ENCODE data around the gene DCAF6.

DCAF6 gene

GRCh38 chr1:168031627-168032026 is 95.1 kb downstream of the DCAF6 start:
- CTCF ChIA-PET: no interaction called here
- DNase-seq (ENCODE audit: extremely low spot score): no peak
- POLR2A ChIA-PET: no interaction called here
- no peak for TF ChIP-seq FOXA1 (IDR thresholded peaks at IDR 0.05)
- TF ChIP-seq CTBP1 (IDR thresholded peaks at IDR 0.05; ENCODE audit: borderline replicate concordance): no peak
- TF ChIP-seq NFRKB (IDR thresholded peaks at IDR 0.05): no peak
- no peak for TF ChIP-seq ELF4 (IDR thresholded peaks at IDR 0.05)
- TF ChIP-seq PKNOX1 (IDR thresholded peaks at IDR 0.05): no peak
- no peak for TF ChIP-seq BHLHE40 (IDR thresholded peaks at IDR 0.05; ENCODE audit: borderline replicate concordance)
- no peak for TF ChIP-seq ARNT (IDR thresholded peaks at IDR 0.05)
- no peak for TF ChIP-seq L3MBTL2 (conservative IDR thresholded peaks at IDR 0.05)
- no peak for TF ChIP-seq SP1 (IDR thresholded peaks at IDR 0.05)
- no peak for TF ChIP-seq FOXM1 (IDR thresholded peaks at IDR 0.05; ENCODE audit: borderline replicate concordance)
- no peak for TF ChIP-seq ZNF384 (IDR thresholded peaks at IDR 0.05)

GRCh38 chr1:168032029-168032428 is 95.5 kb downstream of the DCAF6 start:
- DNase-seq (ENCODE audit: extremely low spot score): no peak
- POLR2A ChIA-PET: no interaction called here
- no peak for TF ChIP-seq FOXM1 (IDR thresholded peaks at IDR 0.05; ENCODE audit: borderline replicate concordance)
- no peak for TF ChIP-seq FOXA1 (IDR thresholded peaks at IDR 0.05)
- no peak for TF ChIP-seq BHLHE40 (IDR thresholded peaks at IDR 0.05; ENCODE audit: borderline replicate concordance)
- TF ChIP-seq SUZ12 (IDR thresholded peaks at IDR 0.05): no peak
- CTCF ChIA-PET: no interaction called here

- DNase-seq (ENCODE audit: extremely low spot score): no peak
- TF ChIP-seq ZNF384 (IDR thresholded peaks at IDR 0.05): no peak
- no peak for TF ChIP-seq HDGF (IDR thresholded peaks at IDR 0.05; ENCODE audit: borderline replicate concordance)
- TF ChIP-seq NFRKB (IDR thresholded peaks at IDR 0.05): no peak
- no peak for TF ChIP-seq SP1 (IDR thresholded peaks at IDR 0.05)
- TF ChIP-seq TARDBP (IDR thresholded peaks at IDR 0.05): no peak
- TF ChIP-seq FOXA1 (IDR thresholded peaks at IDR 0.05): no peak
- no peak for TF ChIP-seq ELF4 (IDR thresholded peaks at IDR 0.05)
- TF ChIP-seq FOXM1 (IDR thresholded peaks at IDR 0.05; ENCODE audit: borderline replicate concordance): no peak
- TF ChIP-seq CTBP1 (IDR thresholded peaks at IDR 0.05; ENCODE audit: borderline replicate concordance): no peak
- no peak for TF ChIP-seq PKNOX1 (IDR thresholded peaks at IDR 0.05)
- POLR2A ChIA-PET: no interaction called here
- CTCF ChIA-PET: no interaction called here
Measured at GRCh38 chr1:168035345-168035744, 98.9 kb downstream of the DCAF6 start.

GRCh38 chr1:168042362-168042761 is 105.9 kb downstream of the DCAF6 start:
- no peak for DNase-seq (ENCODE audit: extremely low spot score)
- POLR2A ChIA-PET: no interaction called here
- TF ChIP-seq L3MBTL2 (conservative IDR thresholded peaks at IDR 0.05) (no peak), ELF4 (IDR thresholded peaks at IDR 0.05) (no peak), PKNOX1 (IDR thresholded peaks at IDR 0.05) (no peak), NFRKB (IDR thresholded peaks at IDR 0.05) (no peak), ZNF384 (IDR thresholded peaks at IDR 0.05) (no peak), BHLHE40 (IDR thresholded peaks at IDR 0.05; ENCODE audit: borderline replicate concordance) (no peak), ARNT (IDR thresholded peaks at IDR 0.05) (no peak), FOXK2 (IDR thresholded peaks at IDR 0.05) (no peak), HDGF (IDR thresholded peaks at IDR 0.05; ENCODE audit: borderline replicate concordance) (no peak), FOXA1 (IDR thresholded peaks at IDR 0.05) (no peak), SUZ12 (IDR thresholded peaks at IDR 0.05) (no peak), LEF1 (IDR thresholded peaks at IDR 0.05; ENCODE audit: borderline replicate concordance) (no peak), FOXM1 (IDR thresholded peaks at IDR 0.05; ENCODE audit: borderline replicate concordance) (no peak)
- CTCF ChIA-PET: no interaction called here

- CTCF ChIA-PET: no interaction called here
- POLR2A ChIA-PET: no interaction called here
- DNase-seq (ENCODE audit: extremely low spot score): no peak
- TF ChIP-seq ZNF384 (IDR thresholded peaks at IDR 0.05): no peak
Measured at GRCh38 chr1:168045311-168045710, 108.8 kb downstream of the DCAF6 start.

- no peak for DNase-seq (ENCODE audit: extremely low spot score)
- POLR2A ChIA-PET: no interaction called here
- CTCF ChIA-PET: no interaction called here
- no peak for TF ChIP-seq HDGF (IDR thresholded peaks at IDR 0.05; ENCODE audit: borderline replicate concordance)
- no peak for TF ChIP-seq ELF4 (IDR thresholded peaks at IDR 0.05)
- TF ChIP-seq FOXA1 (IDR thresholded peaks at IDR 0.05): no peak
- no peak for TF ChIP-seq SUZ12 (IDR thresholded peaks at IDR 0.05)
- TF ChIP-seq ARNT (IDR thresholded peaks at IDR 0.05): no peak
- no peak for TF ChIP-seq NFRKB (IDR thresholded peaks at IDR 0.05)
- no peak for TF ChIP-seq PKNOX1 (IDR thresholded peaks at IDR 0.05)
- no peak for TF ChIP-seq LEF1 (IDR thresholded peaks at IDR 0.05; ENCODE audit: borderline replicate concordance)
- no peak for TF ChIP-seq SP1 (IDR thresholded peaks at IDR 0.05)
- TF ChIP-seq L3MBTL2 (conservative IDR thresholded peaks at IDR 0.05): no peak
- no peak for TF ChIP-seq BHLHE40 (IDR thresholded peaks at IDR 0.05; ENCODE audit: borderline replicate concordance)
- TF ChIP-seq FOXK2 (IDR thresholded peaks at IDR 0.05): no peak
- TF ChIP-seq FOXM1 (IDR thresholded peaks at IDR 0.05; ENCODE audit: borderline replicate concordance): no peak
- no peak for TF ChIP-seq ZNF384 (IDR thresholded peaks at IDR 0.05)
- TF ChIP-seq CTBP1 (IDR thresholded peaks at IDR 0.05; ENCODE audit: borderline replicate concordance): no peak
- TF ChIP-seq TARDBP (IDR thresholded peaks at IDR 0.05): no peak
Measured at GRCh38 chr1:168050307-168050706, 113.8 kb downstream of the DCAF6 start.

All from HEK293T (cell line).